ENCODE measurements around the gene NOL9. TPM values are rescaled to one million over a fixed set of nuclear protein-coding genes. Genes with fewer than 3 reads are reported as not detected.

Gene NOL9
- total and polyA plus RNA-seq, 9 of the 15 experiments (the other 6 are each of a cell fraction or from before 2014, with no cell fraction given), result 5.6 to 76.5 (median 47.3) TPM

GRCh38 chr1:6603238-6603914 is 49.1 kb upstream of the NOL9 start (continued):
- TF ChIP-seq ARID3B (CRISPR knock-in tag; IDR thresholded peaks at IDR 0.05; ENCODE audit: borderline replicate concordance) (no peak), BACH1 (tag; IDR thresholded peaks at IDR 0.05) (no peak), ZBTB1 (CRISPR knock-in tag; IDR thresholded peaks at IDR 0.05; ENCODE audit: borderline replicate concordance, low read depth) (no peak), CHD1 (IDR thresholded peaks at IDR 0.05; ENCODE audit: low read length) (peak; percentile 52), SRSF9 (IDR thresholded peaks at IDR 0.05; ENCODE audit: borderline replicate concordance, low read depth, low read length) (no peak), DPF2 (IDR thresholded peaks at IDR 0.05) (peak; percentile 24; the same call in 1 of the 2 replicates), NCOA6 (IDR thresholded peaks at IDR 0.05) (no peak), ZNF696 (CRISPR knock-in tag; conservative IDR thresholded peaks at IDR 0.05) (no peak), MYNN (IDR thresholded peaks at IDR 0.05) (no peak), MYNN (CRISPR knock-in tag; IDR thresholded peaks at IDR 0.05) (no peak), OTX1 (CRISPR knock-in tag; IDR thresholded peaks at IDR 0.05) (no peak), ZNF253 (CRISPR knock-in tag; conservative IDR thresholded peaks at IDR 0.05) (no peak), HMG20A (CRISPR knock-in tag; conservative IDR thresholded peaks at IDR 0.05) (no peak), SMAD3 (CRISPR knock-in tag; conservative IDR thresholded peaks at IDR 0.05) (no peak), ZNF740 (CRISPR knock-in tag; IDR thresholded peaks at IDR 0.05) (no peak), ZNF740 (tag; IDR thresholded peaks at IDR 0.05) (no peak), ZC3H4 (CRISPR knock-in tag; IDR thresholded peaks at IDR 0.05; ENCODE audit: borderline replicate concordance) (no peak; the same call in 1 of the 2 replicates), ELK1 (CRISPR knock-in tag; IDR thresholded peaks at IDR 0.05) (no peak), LARP7 (IDR thresholded peaks at IDR 0.05) (no peak), DACH1 (IDR thresholded peaks at IDR 0.05; ENCODE audit: partially characterized antibody) (no peak), ZBTB9 (CRISPR knock-in tag; IDR thresholded peaks at IDR 0.05) (peak; percentile 13; the same call in 1 of the 2 replicates), ILF3 (IDR thresholded peaks at IDR 0.05; ENCODE audit: borderline replicate concordance) (no peak), SMAD2 (IDR thresholded peaks at IDR 0.05; ENCODE audit: low read depth, low read length) (no peak), JUND (IDR thresholded peaks at IDR 0.05; ENCODE audit: borderline replicate concordance, low read depth, low read length) (peak; percentile 2; the same call in 1 of the 2 replicates), JUND (tag; IDR thresholded peaks at IDR 0.05; ENCODE audit: borderline replicate concordance, low read depth, low read length) (no peak; the same call in 2 of the 3 replicates), RBFOX2 (IDR thresholded peaks at IDR 0.05; ENCODE audit: low read depth, low read length) (peak; percentile 49)
